K562 (cell line): ENCODE results near the gene ANKRD24. TPM values are rescaled to one million over a fixed set of nuclear protein-coding genes. Genes with fewer than 3 reads are reported as not detected.

Experiments used
- ATAC-seq: fragments of 200-7000 bp; cut with Tn5 transposase; 3 replicates; pipeline ENCODE4 v1.9.1; 2020; ENCODE audit warnings: moderate library complexity
- BruUV-seq: library from RNA; stranded (reverse); fragments of 400-500 nt; replicated peaks from 2 replicates; lab custom pipeline; 2021; lab: Mats Ljungman, UMichigan
- CTCF ChIA-PET: fragments of 300-600 bp; formaldehyde crosslinking; extraction: SDS; loops from one replicate; lab custom pipeline; 2021; ENCODE audit warnings: low intra/inter-chr PET ratio; lab: Yijun Ruan, JAX
- POLR2A ChIA-PET: fragments of 300-600, 350-650 bp; sonication (Branson Sonifier 250); formaldehyde crosslinking; extraction: SDS; loops from one replicate; lab custom pipeline; 2021; ENCODE audit warnings: antibody characterized with exemption, inconsistent platforms; lab: Yijun Ruan, JAX
- DNase-seq, 4 experiments: peaks; one replicate each; pipeline versions ENCODE4 v3.0.0 to v3.0.0-alpha.2; 2011 to 2018; ENCODE audit warnings: low spot score in 3 of 4, mixed read lengths in 3 of 4; ENCODE audit errors: extremely low read depth in 1 of 4
- FAIRE-seq: peaks from 2 replicates; lab custom pipeline; 2011; peaks lifted over from hg19 to GRCh38; lab: Jason Lieb, UNC
- H2AFZ ChIP-seq: 2 replicates; pipeline ENCODE4 v1.6.0; 2011; ENCODE audit warnings: low read depth, low read length, control low read depth, inconsistent platforms
- H3K27ac ChIP-seq: fragments of 200-600 bp; 3 replicates; pipeline ENCODE4 v1.8.0; 2011; ENCODE audit warnings: low read depth, mild to moderate bottlenecking, control low read depth, inconsistent platforms, low read length, moderate library complexity, mixed read lengths; ENCODE audit errors: extremely low read depth
- H3K27me3 ChIP-seq, 2 experiments: fragments of 300-600 bp in 1 of 2; 2 replicates in 1 of 2; 3 replicates in 1 of 2; pipeline versions ENCODE4 v1.6.0 to v1.8.0; 2011; ENCODE audit warnings: inconsistent platforms in 2 of 2, low read length in 2 of 2, mild to moderate bottlenecking in 1 of 2, mixed read lengths in 1 of 2, moderate library complexity in 1 of 2; ENCODE audit not compliant: control insufficient read depth in 2 of 2, insufficient read depth in 2 of 2
- H3K36me3 ChIP-seq: fragments of 300-600 bp; 3 replicates; pipeline ENCODE4 v1.8.0; 2011; ENCODE audit warnings: mild to moderate bottlenecking, low read length, inconsistent platforms; ENCODE audit not compliant: control insufficient read depth, insufficient read depth
- H3K4me1 ChIP-seq, 2 experiments: fragments of 200-600 bp in 1 of 2; replicated peaks in 1 of 2; 2 replicates in 1 of 2; 3 replicates in 1 of 2; pipeline versions ENCODE4 v1.5.1 to v1.8.0; 2011; ENCODE audit warnings: inconsistent platforms in 2 of 2, low read length in 2 of 2, mild to moderate bottlenecking in 1 of 2, mixed read lengths in 1 of 2, moderate library complexity in 1 of 2; ENCODE audit not compliant: control insufficient read depth in 2 of 2, insufficient read depth in 2 of 2
- H3K4me2 ChIP-seq: 2 replicates; pipeline ENCODE4 v1.6.1; 2011; ENCODE audit warnings: low read length, control low read depth, inconsistent platforms, mixed read lengths; ENCODE audit not compliant: insufficient read depth
- H3K4me3 ChIP-seq: fragments of 200-600 bp; sonication (generic), shearing (Covaris generic); 2 replicates; pipeline ENCODE4 v1.5.1; 2016; ENCODE audit warnings: control low read depth, inconsistent platforms
- H3K79me2 ChIP-seq: fragments of 200-600 bp; 3 replicates; pipeline ENCODE4 v1.8.0; 2011; ENCODE audit warnings: low read length, inconsistent platforms; ENCODE audit not compliant: control insufficient read depth, insufficient read depth
- H3K9ac ChIP-seq, 2 experiments: 2 replicates each; pipeline versions ENCODE4 v1.6.0 to v1.6.1; 2011; ENCODE audit warnings: low read depth in 2 of 2, low read length in 2 of 2, control low read depth in 1 of 2, inconsistent platforms in 1 of 2, mild to moderate bottlenecking in 1 of 2, mixed read lengths in 1 of 2; ENCODE audit not compliant: insufficient read depth in 1 of 2
- H3K9me1 ChIP-seq: one replicate; pipeline ENCODE4 v1.6.0; 2011; ENCODE audit warnings: inconsistent platforms, mild to moderate bottlenecking, low read length, moderate library complexity; ENCODE audit not compliant: control insufficient read depth, insufficient read depth
- H3K9me3 ChIP-seq: replicated peaks from 2 replicates; pipeline ENCODE4 v1.5.1; 2011; ENCODE audit warnings: low read depth, low read length, inconsistent platforms; ENCODE audit not compliant: control insufficient read depth, insufficient read depth
- H4K20me1 ChIP-seq: replicated peaks from 2 replicates; pipeline ENCODE4 v1.6.1; 2011; ENCODE audit warnings: low read length, inconsistent platforms, mixed read lengths; ENCODE audit not compliant: control insufficient read depth, insufficient read depth
- BHLHE40 ChIP-seq: IDR thresholded peaks from 2 replicates; pipeline ENCODE4 v1.6.1; 2011; ENCODE audit warnings: low read length, improper control_type of control experiment
- LCOR ChIP-seq: sonication (generic); formaldehyde crosslinking; IDR thresholded peaks from 2 replicates; pipeline ENCODE4 v1.8.0; 2022; ENCODE audit warnings: mild to moderate bottlenecking, missing genetic modification reagents
- REST ChIP-seq, 2 experiments: fragments of 450-650 bp; formaldehyde crosslinking in 1 of 2; IDR thresholded peaks; 2 replicates each; pipeline versions ENCODE4 v1.4.0 to v1.6.1; 2014 to 2020; ENCODE audit warnings: mild to moderate bottlenecking in 2 of 2, borderline replicate concordance in 1 of 2, low read depth in 1 of 2
- TRIM28 ChIP-seq: fragments of 450-650 bp; IDR thresholded peaks from 2 replicates; pipeline ENCODE4 v1.6.1; 2017
- ZMIZ1 ChIP-seq, 2 experiments: fragments of 150-350 bp in 1 of 2; IDR thresholded peaks; 2 replicates each; pipeline ENCODE4 v1.6.1; 2012 to 2016; ENCODE audit warnings: low read depth in 2 of 2, low read length in 2 of 2, mild to moderate bottlenecking in 1 of 2, moderate library complexity in 1 of 2
- ZNF121 ChIP-seq: sonication (generic); formaldehyde crosslinking; conservative IDR thresholded peaks from 2 replicates; pipeline ENCODE4 v1.8.0; 2022; ENCODE audit warnings: missing genetic modification reagents
- ZNF124 ChIP-seq: sonication (generic); formaldehyde crosslinking; IDR thresholded peaks from 2 replicates; pipeline ENCODE4 v1.8.1; 2022; ENCODE audit warnings: missing genetic modification reagents
- ZNF184 ChIP-seq: sonication (generic); formaldehyde crosslinking; IDR thresholded peaks from 2 replicates; pipeline ENCODE4 v1.5.0; 2020; ENCODE audit warnings: missing genetic modification reagents
- WGBS: fragments of 100-300 bp; shearing (Covaris generic); methylation state at CpG from one replicate; pipeline ENCODE4 v1.1.6; 2016; ENCODE audit warnings: low coverage, mixed read lengths; ENCODE audit not compliant: insufficient coverage; ENCODE audit errors: missing lambda C conversion rate; 5-methylcytosine and 5-hydroxymethylcytosine counted together
- in situ Hi-C: fragments of 300-500 bp; cut with MboI; formaldehyde crosslinking; loops from 4 replicates; pipeline ENCODE4 v1.15.0; 2018; ENCODE audit warnings: inconsistent platforms, mixed read lengths
- intact Hi-C: fragments of 100-400 bp; cut with micrococcal nuclease; formaldehyde crosslinking; loops from 2 replicates; pipeline ENCODE4 v1.14.2; 2022
- polyA plus RNA-seq, 8 experiments: library from polyadenylated mRNA; depleted of rRNA in 4 of 8; stranded (reverse) in 5 of 8; unstranded in 3 of 8; fragments of >200 nt; fragmentation: Nextera tagmentation in 2 of 8; fragmentation: Illumina TruSeq in 1 of 8; extraction: Ambion mirVana in 2 of 8; extraction: Trizol in 1 of 8; gene quantifications; 2 replicates each; pipeline versions ENCODE4 v1.2.1 to v1.2.3, GENCODE V29; 2011 to 2014; ENCODE audit warnings: inconsistent platforms in 1 of 8, missing spikeins in 1 of 8
- total RNA-seq, 7 experiments: library from RNA; depleted of rRNA in 6 of 7; stranded (reverse); fragments of >200 nt in 6 of 7; fragmentation: Illumina TruSeq in 2 of 7; extraction: Trizol in 2 of 7; gene quantifications; 2 replicates each; pipeline versions ENCODE4 v1.2.1 to v1.2.3, GENCODE V29; 2011 to 2021; ENCODE audit warnings: low replicate concordance in 1 of 7

Gene ANKRD24
- total and polyA plus RNA-seq, 9 of the 15 experiments (the other 6 are each of a cell fraction or from before 2014, with no cell fraction given) = 0.07 to 0.12 (median 0.09) TPM; not detected in 5

- Histone ChIP-seq H4K20me1 (no peaks in the 10 kb centered on the region), H3K9me1 (no peaks in the 10 kb centered on the region), H3K27ac (no peak overlapping the region), H3K27me3 (peaks cover 0 to 3% of the 10 kb centered on the region in 2 experiments; a peak in 3 of 5 replicates), H3K9me3 (no peaks in the 10 kb centered on the region), H3K4me2 (no peak overlapping the region), H3K4me1 (peaks cover 5 to 26% of the 10 kb centered on the region in 2 experiments; a peak in 4 of 5 replicates), H2AFZ (no peak overlapping the region), H3K4me3 (no peak overlapping the region), H3K36me3 (no peaks in the 10 kb centered on the region), H3K9ac (no peak overlapping the region), H3K79me2 (no peaks in the 10 kb centered on the region)
- DNase-seq (no peak), ATAC-seq (no peak), FAIRE-seq (no peak)
- ChIA-PET POLR2A (interaction anchor here (0.7 to 1.7 kb wide), 5 partner anchors 10 to 349 kb away, joined by 3 to 13 read pairs (median 4); partner anchors contain the start of genes EEF2 and YJU2), CTCF (no interaction called here)
- BruUV-seq = no TSS peak
- in situ Hi-C loops (loop anchor here (5.0 kb wide), 1 partner anchor 219 kb away; no protein-coding TSS in a partner anchor), intact Hi-C loops (no loop called here)
- 38% methylated on average over 4 of the region's 4 CpGs for WGBS
- TF ChIP-seq ZNF124 = no peak
- no peak for TF ChIP-seq REST (IDR thresholded peaks at IDR 0.05; ENCODE audit: borderline replicate concordance)
- no peak for TF ChIP-seq REST (CRISPR knock-in tag; IDR thresholded peaks at IDR 0.05; ENCODE audit: low read depth)
- no peak for TF ChIP-seq ZMIZ1 (IDR thresholded peaks at IDR 0.05; ENCODE audit: low read depth in 2 of 2, low read length in 2 of 2)
- TF ChIP-seq ZNF184 (CRISPR knock-in tag) = no peak
- no peak for TF ChIP-seq TRIM28
- no peak for TF ChIP-seq BHLHE40
- peak; percentile 81 for TF ChIP-seq ZNF121 (CRISPR knock-in tag)
- TF ChIP-seq LCOR (CRISPR knock-in tag) = no peak
Measured at GRCh38 chr19:4201798-4202197, 19.3 kb downstream of the ANKRD24 start.
